ENCODE measurements around the gene ZFYVE28. TPM values are rescaled to one million over a fixed set of nuclear protein-coding genes. Genes with fewer than 3 reads are reported as not detected.
A peak's percentile ranks its signal among the peaks of the same experiment; 100 is the strongest.
"Not testable (repeated sequence)": the region's sequence is repeated elsewhere in the genome, so short reads cannot be mapped to it uniquely, and the experiment has no call there.

ZFYVE28 gene
- total and polyA plus RNA-seq, 2 experiments from 2014 or later: 4.6 to 9.6 TPM

- H2AFZ ChIP-seq: no peak overlapping the region
- 79% methylated on average over 9 of the region's 9 CpGs for WGBS, 2 experiments (ENCODE audit: low coverage in 1 of 2, low lambda C conversion rate in 2 of 2, missing lambda C conversion rate in 2 of 2)
- no peak overlapping the region for H3K9ac ChIP-seq
- H3K9me2 ChIP-seq (ENCODE audit: insufficient read depth): no peaks in the 10 kb centered on the region
- no peak overlapping the region for H3K4me3 ChIP-seq
- H3F3A ChIP-seq (ENCODE audit: insufficient read depth): peaks cover 20% of the 10 kb centered on the region
- H3K36me3 ChIP-seq (ENCODE audit: low read depth): no peaks in the 10 kb centered on the region
- in situ Hi-C loops (cut with MboI): no loop called here
- DNase-seq: no peak
- H3K9me3 ChIP-seq (ENCODE audit: low read depth): no peaks in the 10 kb centered on the region
- no peaks in the 10 kb centered on the region for H4K20me1 ChIP-seq (ENCODE audit: insufficient read depth)
- H3K4me2 ChIP-seq (ENCODE audit: unreplicated experiment): no peak overlapping the region
- H3K79me2 ChIP-seq (ENCODE audit: insufficient read depth): no peaks in the 10 kb centered on the region
- H3K27ac ChIP-seq: no peak overlapping the region
- TF ChIP-seq EZH2phosphoT487 (IDR thresholded peaks at IDR 0.05; ENCODE audit: insufficient read depth, low read depth) (no peak), EZH2 (IDR thresholded peaks at IDR 0.05; ENCODE audit: insufficient read depth, poor library complexity, severe bottlenecking) (no peak)
- no peaks in the 10 kb centered on the region for H3K4me1 ChIP-seq (ENCODE audit: insufficient read depth)
- no peaks in the 10 kb centered on the region for H3K27me3 ChIP-seq (replicated peaks; ENCODE audit: insufficient read depth)
Measured at GRCh38 chr4:2434420-2434819, 16.0 kb upstream of the ZFYVE28 start.

GRCh38 chr4:2433609-2434350 lies 15.3 kb upstream of the ZFYVE28 start:
- H3K9me3 ChIP-seq (ENCODE audit: low read depth): no peaks in the 10 kb centered on the region
- H4K20me1 ChIP-seq (ENCODE audit: insufficient read depth): no peaks in the 10 kb centered on the region
- H3K4me3 ChIP-seq: no peak overlapping the region
- H3K9ac ChIP-seq: no peak overlapping the region
- no peaks in the 10 kb centered on the region for H3K36me3 ChIP-seq (ENCODE audit: low read depth)
- whole genome bisulfite sequencing, 2 experiments (ENCODE audit: low coverage in 1 of 2, low lambda C conversion rate in 2 of 2, missing lambda C conversion rate in 2 of 2): 82 to 83% methylated on average over 28 to 29 of the region's 29 CpGs
- TF ChIP-seq EZH2 (IDR thresholded peaks at IDR 0.05; ENCODE audit: insufficient read depth, poor library complexity, severe bottlenecking) (no peak), EZH2phosphoT487 (IDR thresholded peaks at IDR 0.05; ENCODE audit: insufficient read depth, low read depth) (no peak)
- H3K4me2 ChIP-seq (ENCODE audit: unreplicated experiment): no peak overlapping the region
- H3K79me2 ChIP-seq (ENCODE audit: insufficient read depth): no peaks in the 10 kb centered on the region
- H2AFZ ChIP-seq: no peak overlapping the region
- no peak for DNase-seq
- in situ Hi-C loops (cut with MboI): no loop called here
- no peaks in the 10 kb centered on the region for H3K4me1 ChIP-seq (ENCODE audit: insufficient read depth)
- peaks cover 20% of the 10 kb centered on the region for H3F3A ChIP-seq (ENCODE audit: insufficient read depth)
- no peak overlapping the region for H3K27ac ChIP-seq
- H3K9me2 ChIP-seq (ENCODE audit: insufficient read depth): no peaks in the 10 kb centered on the region
- no peaks in the 10 kb centered on the region for H3K27me3 ChIP-seq (replicated peaks; ENCODE audit: insufficient read depth)

DNA sequence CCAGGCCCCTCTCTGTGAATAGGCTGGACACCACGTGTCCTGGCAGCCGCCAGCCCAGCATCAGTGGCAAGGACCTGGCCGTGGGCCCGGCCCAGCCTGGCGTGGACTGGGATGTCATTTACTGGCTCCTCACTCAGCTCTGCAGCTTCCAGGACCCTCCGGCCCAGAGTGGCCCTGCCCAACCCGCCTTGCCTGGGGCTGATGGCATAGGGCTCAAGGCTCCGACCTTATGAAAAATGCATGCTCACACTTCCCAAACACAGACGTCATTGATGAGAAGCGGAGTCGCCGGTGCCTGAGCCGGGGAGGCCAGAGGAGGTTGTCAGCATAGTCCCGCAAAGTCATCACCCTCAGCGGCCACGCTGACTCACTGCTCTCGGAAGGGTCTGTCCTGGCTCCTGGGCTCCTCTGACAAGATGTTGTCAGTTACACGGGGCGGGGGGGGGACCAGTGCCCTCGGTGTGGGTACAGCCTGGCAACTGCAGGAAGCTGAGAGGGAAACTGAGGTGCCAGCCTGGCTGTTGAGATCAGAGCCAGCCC lies 14.6 kb upstream of the ZFYVE28 start:
- Histone ChIP-seq H3F3A (ENCODE audit: insufficient read depth) (peaks cover 20% of the 10 kb centered on the region), H3K27me3 (replicated peaks; ENCODE audit: insufficient read depth) (no peaks in the 10 kb centered on the region), H3K36me3 (ENCODE audit: low read depth) (no peaks in the 10 kb centered on the region), H3K4me3 (no peak overlapping the region), H3K9me3 (ENCODE audit: low read depth) (no peaks in the 10 kb centered on the region), H3K4me1 (ENCODE audit: insufficient read depth) (no peaks in the 10 kb centered on the region), H3K27ac (no peak overlapping the region), H3K9ac (no peak overlapping the region), H3K4me2 (ENCODE audit: unreplicated experiment) (no peak overlapping the region), H3K79me2 (ENCODE audit: insufficient read depth) (no peaks in the 10 kb centered on the region), H3K9me2 (ENCODE audit: insufficient read depth) (no peaks in the 10 kb centered on the region), H4K20me1 (ENCODE audit: insufficient read depth) (no peaks in the 10 kb centered on the region), H2AFZ (no peak overlapping the region)
- peak; percentile 22 for DNase-seq
- TF ChIP-seq EZH2phosphoT487 (IDR thresholded peaks at IDR 0.05; ENCODE audit: insufficient read depth, low read depth) (no peak), EZH2 (IDR thresholded peaks at IDR 0.05; ENCODE audit: insufficient read depth, poor library complexity, severe bottlenecking) (no peak)
- 73 to 76% methylated on average over 17 to 20 of the region's 20 CpGs for WGBS, 2 experiments (ENCODE audit: low coverage in 1 of 2, low lambda C conversion rate in 2 of 2, missing lambda C conversion rate in 2 of 2)
- in situ Hi-C loops (cut with MboI): no loop called here

- Histone ChIP-seq H3K27ac (no peak overlapping the region), H3K27me3 (replicated peaks; ENCODE audit: insufficient read depth) (no peaks in the 10 kb centered on the region), H3K4me1 (ENCODE audit: insufficient read depth) (no peaks in the 10 kb centered on the region), H3K9me3 (ENCODE audit: low read depth) (no peaks in the 10 kb centered on the region), H3K36me3 (ENCODE audit: low read depth) (no peaks in the 10 kb centered on the region), H3K4me2 (ENCODE audit: unreplicated experiment) (no peak overlapping the region), H4K20me1 (ENCODE audit: insufficient read depth) (no peaks in the 10 kb centered on the region), H3K9ac (no peak overlapping the region), H3K4me3 (no peak overlapping the region), H3K9me2 (ENCODE audit: insufficient read depth) (no peaks in the 10 kb centered on the region), H2AFZ (no peak overlapping the region), H3F3A (ENCODE audit: insufficient read depth) (peaks cover 20% of the 10 kb centered on the region), H3K79me2 (ENCODE audit: insufficient read depth) (no peaks in the 10 kb centered on the region)
- TF ChIP-seq EZH2phosphoT487 (IDR thresholded peaks at IDR 0.05; ENCODE audit: insufficient read depth, low read depth) (no peak), EZH2 (IDR thresholded peaks at IDR 0.05; ENCODE audit: insufficient read depth, poor library complexity, severe bottlenecking) (no peak)
- DNase-seq: no peak
- in situ Hi-C loops (cut with MboI): no loop called here
Measured at GRCh38 chr4:2432004-2432403, 13.6 kb upstream of the ZFYVE28 start.

- H3K4me2 ChIP-seq (ENCODE audit: unreplicated experiment); in situ Hi-C loops (cut with MboI); H3K4me3 ChIP-seq; H3K9me2 ChIP-seq (ENCODE audit: insufficient read depth); H3K9ac ChIP-seq; H4K20me1 ChIP-seq (ENCODE audit: insufficient read depth); H3K36me3 ChIP-seq (ENCODE audit: low read depth); H3K4me1 ChIP-seq (ENCODE audit: insufficient read depth); H3K79me2 ChIP-seq (ENCODE audit: insufficient read depth); H3K9me3 ChIP-seq (ENCODE audit: low read depth); H3K27ac ChIP-seq; H3K27me3 ChIP-seq (replicated peaks; ENCODE audit: insufficient read depth); H2AFZ ChIP-seq: not testable (repeated sequence)
- H3F3A ChIP-seq (ENCODE audit: insufficient read depth): peaks cover 20% of the 10 kb centered on the region
- WGBS, 2 experiments (ENCODE audit: low coverage in 1 of 2, low lambda C conversion rate in 2 of 2, missing lambda C conversion rate in 2 of 2): 54% methylated on average over 28 to 37 of the region's 49 CpGs
- DNase-seq: peak; percentile 49
Measured at GRCh38 chr4:2429945-2430757, 11.7 kb upstream of the ZFYVE28 start.
